Measurements from ENCODE around the gene ACOXL. TPM values are rescaled to one million over a fixed set of nuclear protein-coding genes. Genes with fewer than 3 reads are reported as not detected.
A peak's percentile ranks its signal among the peaks of the same experiment; 100 is the strongest.

Gene ACOXL
- total RNA-seq, 2 experiments from 2014 or later = not detected

DNA sequence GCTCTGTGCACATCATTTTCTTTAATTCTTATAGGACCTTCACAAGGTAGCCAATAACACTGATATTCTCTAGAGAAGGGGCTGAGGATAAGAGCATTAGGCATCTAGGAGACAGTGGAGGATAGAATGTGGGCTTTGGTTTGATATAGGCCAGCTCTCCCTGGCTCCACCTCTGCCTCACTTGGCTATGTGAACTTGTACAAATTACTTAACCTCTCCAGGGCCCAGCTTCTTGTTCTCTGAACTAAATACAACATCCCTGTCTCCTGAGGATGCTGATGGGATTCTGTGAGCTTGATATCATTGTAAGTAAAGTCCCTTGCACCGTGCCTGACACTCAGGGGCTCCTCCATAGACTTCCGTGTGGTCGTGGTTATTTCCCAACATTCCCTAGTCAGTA is 87.3 kb downstream of the ACOXL start:
- POLR2A ChIA-PET = no interaction called here
- no peak overlapping the region for H3K27ac Mint-ChIP-seq
- no peak for ATAC-seq (ENCODE audit: low read depth)
- peaks cover 19% of the 10 kb centered on the region for H3K27me3 Mint-ChIP-seq
- H3K9me3 Mint-ChIP-seq = peaks cover 3% of the 10 kb centered on the region
- DNase-seq = no peak
- no peaks in the 10 kb centered on the region for H3K36me3 Mint-ChIP-seq
- no peak overlapping the region for H3K4me3 Mint-ChIP-seq
- peaks cover 11% of the 10 kb centered on the region for H3K4me1 Mint-ChIP-seq

DNA sequence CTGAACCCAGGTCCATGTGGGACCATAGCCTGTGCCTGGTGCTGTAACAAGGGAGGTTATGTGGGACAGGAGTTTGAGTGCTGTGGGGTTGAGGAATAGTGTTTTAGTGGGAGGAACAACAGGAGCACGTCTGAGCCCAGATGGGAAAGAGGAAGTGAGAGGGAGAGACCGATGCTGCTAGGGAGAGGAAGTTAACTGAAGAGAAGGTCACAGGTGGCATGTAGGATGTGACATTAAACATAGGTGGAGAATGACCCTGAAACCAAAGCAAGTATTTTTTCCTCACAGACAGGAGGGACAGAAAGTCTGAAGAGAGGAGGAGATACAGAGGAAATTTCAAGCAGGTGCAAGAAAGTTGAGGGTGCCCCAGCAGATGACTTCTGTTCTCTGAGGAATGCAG is 87.8 kb downstream of the ACOXL start:
- POLR2A ChIA-PET = no interaction called here
- no peak for DNase-seq
- no peak for ATAC-seq (ENCODE audit: low read depth)
- no peak overlapping the region for H3K27ac Mint-ChIP-seq
- H3K4me1 Mint-ChIP-seq = peaks cover 11% of the 10 kb centered on the region
- no peaks in the 10 kb centered on the region for H3K36me3 Mint-ChIP-seq
- peaks cover 6% of the 10 kb centered on the region for H3K9me3 Mint-ChIP-seq
- no peak overlapping the region for H3K4me3 Mint-ChIP-seq
- peaks cover 19% of the 10 kb centered on the region for H3K27me3 Mint-ChIP-seq

DNA sequence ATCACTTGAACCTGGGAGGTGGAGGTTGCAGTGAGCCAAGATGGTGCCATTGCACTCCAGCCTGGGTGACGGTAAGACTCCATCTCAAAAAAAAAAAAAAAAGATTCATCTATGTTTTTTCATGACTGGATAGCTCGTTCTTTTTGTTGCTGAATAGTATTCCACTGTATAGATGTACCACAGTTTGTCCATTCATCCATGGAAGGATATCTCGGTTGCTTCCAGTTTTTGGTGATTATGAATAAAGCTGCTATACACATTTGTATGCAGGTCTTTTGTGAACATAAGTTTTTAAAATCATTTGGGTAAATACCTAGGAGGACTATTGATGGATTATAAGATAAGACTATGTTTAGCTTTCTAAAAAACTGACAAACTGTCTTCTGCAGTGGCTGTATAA is 90.8 kb downstream of the ACOXL start:
- Mint-ChIP-seq H3K36me3 (peaks cover 3% of the 10 kb centered on the region), H3K27me3 (peaks cover 21% of the 10 kb centered on the region), H3K9me3 (peaks cover 8% of the 10 kb centered on the region), H3K4me3 (no peak overlapping the region), H3K4me1 (peaks cover 18% of the 10 kb centered on the region), H3K27ac (no peak overlapping the region)
- ATAC-seq (ENCODE audit: low read depth) (no peak), DNase-seq (no peak)
- POLR2A ChIA-PET = no interaction called here

DNA sequence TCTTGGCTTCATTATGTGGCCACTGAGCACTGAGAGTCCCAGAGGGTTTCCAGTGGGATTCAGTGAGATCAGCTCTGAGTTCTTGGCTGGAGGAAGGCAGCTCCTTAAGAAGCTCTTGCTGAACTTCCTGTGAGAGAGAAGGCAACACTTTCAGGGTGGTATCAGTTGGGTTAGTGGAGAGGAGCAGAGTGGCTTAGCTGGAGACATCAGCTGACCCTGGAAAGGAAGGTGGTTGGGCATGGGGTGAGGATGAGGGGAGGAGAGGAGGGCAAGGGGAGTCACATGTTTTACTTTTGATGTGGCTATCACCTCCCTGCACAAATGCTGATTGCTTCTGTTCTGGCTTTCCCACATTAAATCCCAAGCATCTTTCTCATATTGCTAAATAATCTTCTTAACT is 95.1 kb downstream of the ACOXL start:
- Mint-ChIP-seq H3K36me3 (peaks cover 3% of the 10 kb centered on the region), H3K27ac (no peak overlapping the region), H3K27me3 (peaks cover 8% of the 10 kb centered on the region), H3K4me3 (no peak overlapping the region), H3K9me3 (peaks cover 8% of the 10 kb centered on the region), H3K4me1 (peaks cover 6% of the 10 kb centered on the region)
- POLR2A ChIA-PET = no interaction called here
- peak; percentile 58 for ATAC-seq (ENCODE audit: low read depth)
- no peak for DNase-seq

DNA sequence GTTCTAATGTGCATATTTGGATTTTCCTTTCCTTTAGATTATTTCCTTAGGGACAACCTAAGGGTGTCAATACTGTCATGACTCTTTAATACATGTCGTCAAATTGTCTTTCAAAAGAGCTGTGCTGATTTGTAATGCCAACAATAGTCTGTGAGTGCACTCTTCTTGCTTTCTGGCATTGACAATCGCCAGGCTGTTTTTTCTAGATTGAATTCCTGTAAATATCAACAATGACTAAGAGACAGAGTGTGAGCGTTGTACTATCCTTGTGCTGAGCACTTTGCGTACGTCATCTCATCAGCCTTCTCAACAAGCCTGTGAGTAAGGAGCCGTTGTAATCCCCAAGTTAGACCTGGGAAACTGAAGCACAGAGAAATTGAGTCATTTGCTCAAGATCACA is 96.0 kb downstream of the ACOXL start:
- POLR2A ChIA-PET = no interaction called here
- Mint-ChIP-seq H3K27ac (no peak overlapping the region), H3K36me3 (peaks cover 3% of the 10 kb centered on the region), H3K4me1 (peaks cover 6% of the 10 kb centered on the region), H3K4me3 (no peak overlapping the region), H3K27me3 (peaks cover 9% of the 10 kb centered on the region), H3K9me3 (peaks cover 8% of the 10 kb centered on the region)
- ATAC-seq (ENCODE audit: low read depth) = no peak
- DNase-seq = no peak

DNA sequence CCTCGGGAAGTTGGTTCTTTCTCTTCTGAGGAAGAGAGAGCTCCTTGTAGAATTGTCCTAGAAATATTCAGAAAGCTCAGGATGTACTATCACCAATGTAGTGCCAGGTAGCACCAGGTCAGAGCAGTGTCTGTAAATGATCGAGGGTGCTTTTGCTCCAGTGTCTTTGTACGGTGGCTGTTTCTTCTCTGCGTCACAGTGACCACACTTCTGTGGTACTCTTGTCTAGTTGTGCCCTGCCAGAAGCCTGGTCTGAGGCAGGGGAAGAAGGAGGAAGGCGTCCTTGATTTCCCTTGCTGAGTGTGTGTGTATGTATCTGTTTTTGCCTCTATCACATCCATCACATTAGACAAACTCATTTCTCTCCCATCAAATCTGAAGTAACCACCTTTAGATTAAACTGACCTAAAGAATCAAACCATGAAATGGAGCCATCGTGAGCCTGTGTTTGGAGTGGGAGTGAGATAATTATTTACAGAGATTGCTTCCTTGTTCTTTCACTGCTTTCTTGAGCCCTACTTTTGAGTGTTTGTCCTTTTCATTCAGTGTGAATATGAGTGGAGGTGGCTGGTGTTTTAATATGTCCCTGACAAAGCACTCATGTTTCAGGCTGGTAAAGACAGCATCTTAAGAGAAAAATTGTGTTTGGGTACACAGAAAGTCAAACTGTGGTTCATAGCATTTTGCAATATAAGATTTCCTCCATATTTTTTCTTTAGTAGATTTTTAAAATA is 97.2 kb downstream of the ACOXL start:
- no peak for ATAC-seq (ENCODE audit: low read depth)
- peaks cover 16% of the 10 kb centered on the region for H3K27me3 Mint-ChIP-seq
- no peak for DNase-seq
- peaks cover 6% of the 10 kb centered on the region for H3K4me1 Mint-ChIP-seq
- peaks cover 3% of the 10 kb centered on the region for H3K36me3 Mint-ChIP-seq
- no peak overlapping the region for H3K4me3 Mint-ChIP-seq
- peaks cover 7% of the 10 kb centered on the region for H3K9me3 Mint-ChIP-seq
- H3K27ac Mint-ChIP-seq = no peak overlapping the region
- POLR2A ChIA-PET = interaction anchor here (0.7 kb wide), 1 partner anchor 16 kb away, joined by 4 read pairs; no protein-coding TSS in a partner anchor

DNA sequence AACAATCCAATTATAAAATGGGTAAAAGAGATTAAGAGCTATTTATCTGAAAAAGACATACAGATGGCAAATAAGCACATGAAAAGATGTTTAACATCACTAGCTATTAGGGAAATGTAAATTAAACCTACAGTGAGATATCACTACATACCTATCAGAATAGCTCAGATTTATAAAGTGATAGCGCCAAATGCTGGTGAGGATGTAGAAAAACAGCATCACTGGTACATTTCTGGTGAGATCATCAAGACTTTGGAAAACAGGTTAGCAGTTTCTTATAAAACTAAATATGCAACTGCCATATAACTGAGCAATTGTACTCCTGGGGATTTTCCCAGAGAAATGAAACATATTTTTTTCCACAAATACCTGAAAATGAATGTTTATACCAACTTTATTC is 100.4 kb downstream of the ACOXL start:
- no peaks in the 10 kb centered on the region for H3K36me3 Mint-ChIP-seq
- no peak overlapping the region for H3K4me3 Mint-ChIP-seq

DNA sequence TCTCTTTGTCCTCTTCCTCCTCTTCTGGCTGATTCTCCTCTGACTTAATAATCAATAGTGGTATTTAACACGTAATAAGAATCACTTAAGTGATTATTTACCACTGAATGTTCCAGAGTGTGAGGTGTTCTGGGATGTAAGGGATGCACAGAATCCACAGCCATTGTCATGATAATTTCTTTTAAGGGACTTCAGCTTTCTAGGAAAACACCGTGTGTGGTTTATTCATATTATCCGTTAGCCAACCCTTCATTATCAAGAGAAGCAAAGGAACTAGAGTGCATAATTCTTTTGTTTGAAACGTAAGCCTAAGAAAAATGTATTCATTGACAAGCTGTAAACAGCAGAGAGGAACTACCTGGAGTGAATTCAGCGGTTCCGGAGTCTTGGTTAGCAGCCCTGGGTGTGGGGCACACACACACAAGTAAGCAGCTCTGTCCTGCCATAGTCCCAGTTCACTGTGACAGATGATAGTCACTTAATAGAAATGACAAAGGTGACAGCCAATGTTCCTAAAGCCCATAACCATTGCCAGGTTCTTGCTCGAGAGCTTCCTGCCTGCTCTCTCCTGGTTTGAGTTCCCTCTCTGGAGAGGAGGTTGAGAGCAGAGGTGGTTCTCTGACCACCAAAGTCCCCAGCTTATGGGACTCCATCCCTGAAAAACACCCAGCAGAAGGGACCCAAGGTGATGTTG is 101.9 kb downstream of the ACOXL start:
- Mint-ChIP-seq H3K27ac (no peak overlapping the region), H3K9me3 (no peaks in the 10 kb centered on the region), H3K4me1 (peaks cover 5% of the 10 kb centered on the region), H3K36me3 (no peaks in the 10 kb centered on the region), H3K27me3 (peaks cover 8% of the 10 kb centered on the region), H3K4me3 (no peak overlapping the region)
- DNase-seq (no peak), ATAC-seq (ENCODE audit: low read depth) (no peak)
- POLR2A ChIA-PET = no interaction called here

More for the DNA sequence above, 100.4 kb downstream of the ACOXL start:
- POLR2A ChIA-PET = interaction anchor here (1.5 kb wide), 1 partner anchor 20 kb away, joined by 3 read pairs; no protein-coding TSS in a partner anchor
- no peak for ATAC-seq (ENCODE audit: low read depth)
- no peaks in the 10 kb centered on the region for H3K4me1 Mint-ChIP-seq
- no peak overlapping the region for H3K27ac Mint-ChIP-seq
- no peak for DNase-seq
- H3K9me3 Mint-ChIP-seq = no peaks in the 10 kb centered on the region
- peaks cover 11% of the 10 kb centered on the region for H3K27me3 Mint-ChIP-seq

DNA sequence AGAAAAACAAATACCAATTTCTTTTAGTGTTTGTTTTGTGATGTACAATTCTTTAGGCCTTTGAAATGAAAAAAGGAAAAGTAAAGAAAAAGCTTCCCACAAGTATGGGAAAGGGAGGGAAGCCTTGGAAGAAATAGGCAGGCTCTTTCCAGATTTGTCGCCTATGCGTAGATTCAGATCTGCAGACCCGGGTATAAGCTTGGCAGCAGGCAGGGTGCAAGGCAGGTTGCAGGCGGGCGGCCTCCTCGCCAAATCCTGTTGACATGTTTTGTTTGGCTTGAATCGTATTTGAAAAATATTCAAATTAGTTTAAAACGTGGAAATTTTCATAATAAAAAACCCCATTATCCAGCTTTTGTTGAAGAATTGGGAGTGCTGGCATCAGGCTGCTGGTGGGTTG is 104.3 kb downstream of the ACOXL start:
- Mint-ChIP-seq H3K9me3 (no peaks in the 10 kb centered on the region), H3K4me3 (no peak overlapping the region), H3K27me3 (peaks cover 17% of the 10 kb centered on the region), H3K4me1 (peaks cover 5% of the 10 kb centered on the region), H3K36me3 (no peaks in the 10 kb centered on the region), H3K27ac (no peak overlapping the region)
- ATAC-seq (ENCODE audit: low read depth) (no peak), DNase-seq (no peak)
- POLR2A ChIA-PET = no interaction called here

DNA sequence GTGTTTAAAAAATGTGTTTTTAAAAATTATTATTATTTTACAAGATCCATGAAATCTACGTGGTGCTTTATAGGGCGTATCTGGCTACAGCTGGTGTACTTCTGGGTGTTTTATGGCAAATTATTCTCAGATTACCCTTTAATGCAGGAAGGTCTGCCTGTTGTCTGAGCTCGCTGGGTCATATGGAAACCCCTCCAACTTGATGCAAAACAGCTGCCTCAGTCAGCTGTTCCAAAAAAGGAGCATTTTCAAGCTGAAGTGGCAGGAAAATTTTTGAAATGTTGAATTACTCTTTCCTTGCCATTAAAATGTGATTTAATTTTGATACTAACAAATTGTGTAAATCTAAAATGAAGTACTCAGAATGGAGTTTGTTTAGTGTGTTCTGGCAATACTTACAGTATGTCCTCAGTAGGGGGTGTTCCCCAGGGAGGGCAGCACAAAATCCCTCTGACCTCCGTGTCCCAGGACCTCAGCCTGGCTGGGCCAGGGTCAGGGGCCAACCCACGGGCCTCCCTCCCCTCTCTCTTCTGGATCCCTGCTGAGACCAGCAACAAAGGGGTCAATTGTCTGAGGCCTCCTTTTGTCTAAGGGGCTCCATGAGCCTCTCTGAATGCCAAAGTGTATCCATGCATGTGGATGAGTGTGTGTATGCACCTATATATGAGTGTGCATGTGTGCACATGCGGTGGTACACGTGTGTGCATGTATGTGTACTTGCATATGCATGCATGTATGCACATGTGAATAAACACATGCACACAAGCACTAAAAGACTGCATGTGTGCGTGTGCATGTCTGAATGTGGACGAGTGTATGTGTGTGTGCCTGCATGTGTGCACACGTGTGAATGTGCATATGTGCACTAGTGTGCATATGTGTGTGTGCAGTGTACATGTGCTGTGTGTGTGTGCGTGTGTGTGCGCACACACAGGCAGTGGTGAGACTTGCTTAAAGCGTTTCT is 105.4 kb downstream of the ACOXL start:
- no peaks in the 10 kb centered on the region for H3K36me3 Mint-ChIP-seq
- H3K9me3 Mint-ChIP-seq = no peaks in the 10 kb centered on the region
- H3K4me1 Mint-ChIP-seq = peaks cover 5% of the 10 kb centered on the region
- DNase-seq = no peak
- no peak for ATAC-seq (ENCODE audit: low read depth)
- no peak overlapping the region for H3K27ac Mint-ChIP-seq
- POLR2A ChIA-PET = no interaction called here
- H3K4me3 Mint-ChIP-seq = no peak overlapping the region
- H3K27me3 Mint-ChIP-seq = peaks cover 25% of the 10 kb centered on the region

DNA sequence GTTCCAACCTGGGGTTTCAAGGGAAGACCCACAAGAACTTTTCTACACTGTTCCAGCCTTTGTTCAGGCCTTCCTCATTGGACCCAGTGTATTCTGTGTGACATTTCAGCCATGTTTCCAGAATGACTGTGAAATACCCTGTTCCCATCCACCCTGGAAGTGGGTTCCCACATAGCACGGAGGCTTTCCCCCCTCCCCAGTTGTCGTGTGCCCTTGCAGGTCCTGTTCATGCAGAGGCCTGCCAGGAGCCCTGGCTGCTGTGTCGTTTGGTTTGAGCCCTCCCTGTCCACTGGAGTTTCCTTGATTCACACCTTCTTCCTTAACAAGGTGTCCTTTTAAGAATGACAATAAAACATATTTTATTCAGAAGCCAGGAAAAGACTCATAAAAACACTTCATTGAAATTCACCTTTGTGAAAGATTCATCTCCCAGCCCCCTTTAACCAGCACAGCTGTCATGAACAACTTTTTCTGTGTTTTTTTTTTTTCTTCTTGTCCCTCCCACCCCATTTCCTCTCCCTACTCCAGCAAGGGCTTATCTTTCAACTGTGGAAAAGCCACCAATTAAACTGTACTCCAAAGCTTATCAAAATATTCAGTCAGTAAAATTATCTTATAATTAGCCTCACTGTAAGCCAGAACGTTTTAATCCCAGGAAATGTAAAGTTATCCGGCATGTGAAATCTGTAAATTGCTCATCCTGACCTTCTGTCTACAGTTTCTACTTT is 106.4 kb downstream of the ACOXL start:
- peaks cover 8% of the 10 kb centered on the region for H3K4me1 Mint-ChIP-seq
- ATAC-seq (ENCODE audit: low read depth) (no peak), DNase-seq (no peak)
- peaks cover 21% of the 10 kb centered on the region for H3K27me3 Mint-ChIP-seq
- H3K9me3 Mint-ChIP-seq = no peaks in the 10 kb centered on the region
- no peak overlapping the region for H3K4me3 Mint-ChIP-seq
- no peaks in the 10 kb centered on the region for H3K36me3 Mint-ChIP-seq
- POLR2A ChIA-PET = no interaction called here
- no peak overlapping the region for H3K27ac Mint-ChIP-seq

DNA sequence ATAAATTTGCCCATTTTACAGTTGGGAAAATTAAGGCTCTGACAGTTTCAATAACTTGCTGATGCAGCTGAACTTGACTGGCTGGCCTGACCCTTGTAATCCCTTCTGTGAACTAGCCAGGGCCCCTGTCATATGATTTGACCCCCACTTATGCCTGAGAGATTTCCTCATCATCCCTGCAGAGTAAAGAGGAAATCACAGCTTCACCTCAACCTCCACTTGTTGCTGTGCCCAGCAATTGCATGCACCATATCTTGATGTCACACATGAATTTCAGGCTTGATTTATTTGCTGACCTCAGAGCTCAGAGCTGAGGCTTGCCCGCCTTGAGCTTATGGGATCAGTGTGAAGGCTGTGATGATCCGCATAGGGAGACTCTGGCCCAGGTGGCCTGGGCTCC is 108.1 kb downstream of the ACOXL start:
- peaks cover 23% of the 10 kb centered on the region for H3K27me3 Mint-ChIP-seq
- peaks cover 11% of the 10 kb centered on the region for H3K4me1 Mint-ChIP-seq
- POLR2A ChIA-PET = no interaction called here
- no peaks in the 10 kb centered on the region for H3K9me3 Mint-ChIP-seq
- H3K4me3 Mint-ChIP-seq = no peak overlapping the region
- ATAC-seq (ENCODE audit: low read depth) = no peak
- no peak overlapping the region for H3K27ac Mint-ChIP-seq
- no peaks in the 10 kb centered on the region for H3K36me3 Mint-ChIP-seq
- DNase-seq = no peak

DNA sequence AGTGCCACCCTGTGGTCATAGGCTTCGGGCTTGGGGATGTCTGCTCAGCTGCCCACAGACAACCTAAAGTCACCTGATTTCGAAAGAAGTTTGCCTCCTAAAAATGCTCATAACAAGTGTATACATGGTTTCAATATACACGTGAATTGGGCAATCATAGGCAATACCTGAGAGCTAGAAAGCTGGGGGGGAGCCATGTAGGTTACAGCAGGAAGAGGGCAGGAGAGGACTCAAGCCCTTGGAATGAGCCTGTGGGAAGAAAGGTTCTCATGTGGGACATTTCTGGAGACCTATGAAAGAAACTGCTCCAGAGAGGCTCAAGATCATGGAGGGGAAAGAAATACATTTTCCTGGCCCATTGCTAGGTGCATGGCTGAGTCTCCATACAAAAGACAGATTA is 109.7 kb downstream of the ACOXL start:
- H3K4me1 Mint-ChIP-seq = peaks cover 19% of the 10 kb centered on the region

More for the DNA sequence above, 109.7 kb downstream of the ACOXL start:
- DNase-seq (no peak), ATAC-seq (ENCODE audit: low read depth) (no peak)
- H3K4me3 Mint-ChIP-seq = no peak overlapping the region
- no peaks in the 10 kb centered on the region for H3K36me3 Mint-ChIP-seq
- POLR2A ChIA-PET = no interaction called here
- H3K27ac Mint-ChIP-seq = no peak overlapping the region
- H3K27me3 Mint-ChIP-seq = peaks cover 23% of the 10 kb centered on the region
- no peaks in the 10 kb centered on the region for H3K9me3 Mint-ChIP-seq

Measured in activated naive CD8-positive, alpha-beta T cell treated with anti-CD3 and anti-CD28 coated beads, Interleukin-2, amount 10 ng/mL, durations not matched to agents 7 days and 5 days (primary cell).